CD4-positive, alpha-beta memory T cell (primary cell): ENCODE results near the gene NFE2L3. TPM values are rescaled to one million over a fixed set of nuclear protein-coding genes. Genes with fewer than 3 reads are reported as not detected.

Source experiments
- CTCF ChIA-PET: fragments of 350-600 bp; sonication (Branson Sonifier 250); formaldehyde crosslinking; loops from one replicate; lab custom pipeline; 2021; ENCODE audit warnings: inconsistent platforms; ENCODE audit not compliant: partially characterized antibody; lab: Charles Lee
- POLR2A ChIA-PET: fragments of 350-600 bp; sonication (Branson Sonifier 250); formaldehyde crosslinking; loops from one replicate; lab custom pipeline; 2021; ENCODE audit not compliant: partially characterized antibody; lab: Charles Lee
- DNase-seq, 5 donors: peaks; one replicate each; pipeline versions ENCODE4 v3.0.0 to v3.0.0-alpha.2; 2020 to 2022; ENCODE audit warnings: mixed read lengths in 1 of 5
- H3K27ac ChIP-seq: one replicate; pipeline ENCODE4 v1.7.0; 2013; ENCODE audit warnings: low read depth, low read length
- H3K27me3 ChIP-seq: 2 replicates; pipeline ENCODE4 v1.7.0; 2013; ENCODE audit warnings: mild to moderate bottlenecking, low read length, moderate library complexity; ENCODE audit not compliant: insufficient read depth
- H3K36me3 ChIP-seq: 2 replicates; pipeline ENCODE4 v1.7.0; 2013; ENCODE audit warnings: mild to moderate bottlenecking, low read length, moderate library complexity; ENCODE audit not compliant: insufficient read depth
- H3K4me1 ChIP-seq: 2 replicates; pipeline ENCODE4 v1.7.0; 2013; ENCODE audit warnings: mild to moderate bottlenecking, low read length, moderate library complexity; ENCODE audit not compliant: insufficient read depth
- H3K4me3 ChIP-seq, 2 donors: one replicate each; pipeline ENCODE4 v1.7.0; 2013; ENCODE audit warnings: low read length in 2 of 2, mild to moderate bottlenecking in 1 of 2
- H3K9me3 ChIP-seq, 2 donors: one replicate each; pipeline ENCODE4 v1.7.0; 2013; ENCODE audit warnings: low read length in 2 of 2, control low read depth in 1 of 2; ENCODE audit not compliant: control insufficient read depth in 1 of 2
- H3K27ac Mint-ChIP-seq, 7 donors: one replicate each; pipeline ENCODE4 v1.8.0; 2020 to 2021; ENCODE audit warnings: mixed read lengths in 7 of 7, mild to moderate bottlenecking in 6 of 7, inconsistent platforms in 3 of 7, moderate library complexity in 3 of 7
- H3K27me3 Mint-ChIP-seq, 2 donors: one replicate each; pipeline ENCODE4 v1.8.0; 2020 to 2021; ENCODE audit warnings: mixed read lengths in 2 of 2
- H3K36me3 Mint-ChIP-seq, 2 donors: one replicate each; pipeline ENCODE4 v1.8.0; 2020 to 2021; ENCODE audit warnings: mixed read lengths in 2 of 2, inconsistent platforms in 1 of 2, mild to moderate bottlenecking in 1 of 2
- H3K4me1 Mint-ChIP-seq, 4 donors: one replicate each; pipeline ENCODE4 v1.8.0; 2020 to 2021; ENCODE audit warnings: mixed read lengths in 4 of 4, mild to moderate bottlenecking in 1 of 4
- H3K4me3 Mint-ChIP-seq, 8 donors: one replicate each; pipeline ENCODE4 v1.8.0; 2020 to 2021; ENCODE audit warnings: mixed read lengths in 8 of 8, mild to moderate bottlenecking in 7 of 8, moderate library complexity in 6 of 8, inconsistent platforms in 3 of 8
- H3K9me3 Mint-ChIP-seq, 8 donors: one replicate each; pipeline ENCODE4 v1.8.0; 2020 to 2021; ENCODE audit warnings: mixed read lengths in 8 of 8, mild to moderate bottlenecking in 5 of 8, inconsistent platforms in 3 of 8, moderate library complexity in 1 of 8
- intact Hi-C: fragments of 100-400 bp; cut with micrococcal nuclease; formaldehyde crosslinking; loops from one replicate; pipeline ENCODE4 v1.15.1; 2023
- polyA plus RNA-seq, 2 donors: library from polyadenylated mRNA; unstranded; fragments of 300-500 nt; fragmentation: Illumina TruSeq; gene quantifications; one replicate each; pipeline ENCODE4 v1.2.3, GENCODE V29; 2021
- total RNA-seq, 2 experiments: library from RNA; stranded (reverse); gene quantifications; one replicate each; pipeline ENCODE4 v1.2.3, GENCODE V29; 2021

The NFE2L3 gene
- total and polyA plus RNA-seq, 4 experiments from 2014 or later = 7.5 to 9.6 (median 7.9) TPM

- peaks cover 33 to 67% (median 44%) of the 10 kb centered on the region in 4 donors for H3K4me1 Mint-ChIP-seq
- peaks cover 44 to 73% of the 10 kb centered on the region in 2 donors for H3K36me3 Mint-ChIP-seq
- Histone ChIP-seq H3K9me3 (no peaks in the 10 kb centered on the region), H3K27me3 (no peaks in the 10 kb centered on the region), H3K4me3 (no peak overlapping the region), H3K4me1 (peaks cover 41% of the 10 kb centered on the region), H3K27ac (no peak overlapping the region), H3K36me3 (peaks cover 50% of the 10 kb centered on the region)
- H3K27ac Mint-ChIP-seq = peak overlapping the region in 3 of 7 donors; percentile 22 to 66 (median 42)
- no peaks in the 10 kb centered on the region for H3K9me3 Mint-ChIP-seq
- CTCF ChIA-PET = interaction anchor here (0.8 to 1.3 kb wide), 4 partner anchors 10 to 315 kb away, joined by 3 read pairs; no protein-coding TSS in a partner anchor
- H3K4me3 Mint-ChIP-seq = no peak overlapping the region
- POLR2A ChIA-PET = interaction anchor here (1.0 to 3.2 kb wide), 2 partner anchors 9 to 16 kb away, joined by 4 to 18 read pairs; partner anchors contain the start of gene HNRNPA2B1
- H3K27me3 Mint-ChIP-seq = no peaks in the 10 kb centered on the region
- no peak for DNase-seq
- intact Hi-C loops = no loop called here
Measured at GRCh38 chr7:26208040-26208439, 56.0 kb downstream of the NFE2L3 start.

DNA sequence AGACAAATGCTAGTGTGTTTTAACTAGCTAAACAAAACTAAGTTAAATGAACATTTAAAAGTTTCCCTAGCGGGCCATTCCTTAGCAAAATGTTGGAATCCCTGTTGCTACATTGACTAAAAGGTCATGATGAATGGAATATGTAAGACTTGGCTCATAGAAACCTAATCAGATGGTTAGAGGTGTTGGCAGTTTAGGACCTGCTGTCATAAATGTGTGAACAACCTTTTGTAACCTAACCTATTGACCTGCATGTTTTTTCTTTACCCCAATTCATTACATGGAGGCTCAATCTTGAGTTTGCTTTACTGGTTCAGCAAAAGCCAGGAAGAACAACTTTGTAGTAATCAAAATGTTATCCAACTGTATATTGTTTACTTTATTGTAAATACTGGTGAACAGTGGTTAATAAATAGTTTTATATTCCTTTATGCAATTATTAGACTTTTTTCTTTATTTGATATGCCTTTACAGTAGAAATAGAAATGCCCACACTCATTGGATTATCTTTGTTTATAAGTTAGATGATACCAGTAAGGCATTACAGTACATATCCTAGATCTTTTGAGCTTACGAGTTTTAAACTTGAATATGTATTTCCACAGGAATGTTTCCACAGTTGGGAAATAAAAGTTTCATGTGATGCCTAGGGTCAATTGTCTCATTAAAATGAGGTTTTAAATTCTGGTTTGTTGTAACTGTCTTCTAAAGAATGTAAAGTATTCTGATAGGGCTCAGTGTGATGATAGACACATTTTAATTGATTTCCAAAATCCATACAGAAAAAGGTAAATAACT lies 61.1 kb downstream of the NFE2L3 start:
- H3K4me3 ChIP-seq = no peak overlapping the region
- no peak overlapping the region for H3K27ac ChIP-seq
- no peaks in the 10 kb centered on the region for H3K27me3 Mint-ChIP-seq
- H3K4me3 Mint-ChIP-seq = no peak overlapping the region
- peaks cover 41 to 51% of the 10 kb centered on the region in 2 donors for H3K36me3 Mint-ChIP-seq
- H3K27ac Mint-ChIP-seq = no peak overlapping the region
- peaks cover 33% of the 10 kb centered on the region for H3K36me3 ChIP-seq
- H3K4me1 ChIP-seq = no peaks in the 10 kb centered on the region
- H3K4me1 Mint-ChIP-seq = peaks cover 6 to 20% (median 12%) of the 10 kb centered on the region in 4 donors
- ChIA-PET CTCF (interaction anchor here (1.2 to 1.3 kb wide), 2 partner anchors 72 to 122 kb away, joined by 3 to 5 read pairs; no protein-coding TSS in a partner anchor), POLR2A (interaction anchor here (0.7 to 3.2 kb wide), 5 partner anchors 8 to 22 kb away, joined by 3 to 12 read pairs (median 8); partner anchors contain the start of genes CBX3 and HNRNPA2B1)
- H3K9me3 ChIP-seq = no peaks in the 10 kb centered on the region
- DNase-seq = no peak
- no peaks in the 10 kb centered on the region for H3K27me3 ChIP-seq
- no peaks in the 10 kb centered on the region for H3K9me3 Mint-ChIP-seq
- intact Hi-C loops = no loop called here

DNA sequence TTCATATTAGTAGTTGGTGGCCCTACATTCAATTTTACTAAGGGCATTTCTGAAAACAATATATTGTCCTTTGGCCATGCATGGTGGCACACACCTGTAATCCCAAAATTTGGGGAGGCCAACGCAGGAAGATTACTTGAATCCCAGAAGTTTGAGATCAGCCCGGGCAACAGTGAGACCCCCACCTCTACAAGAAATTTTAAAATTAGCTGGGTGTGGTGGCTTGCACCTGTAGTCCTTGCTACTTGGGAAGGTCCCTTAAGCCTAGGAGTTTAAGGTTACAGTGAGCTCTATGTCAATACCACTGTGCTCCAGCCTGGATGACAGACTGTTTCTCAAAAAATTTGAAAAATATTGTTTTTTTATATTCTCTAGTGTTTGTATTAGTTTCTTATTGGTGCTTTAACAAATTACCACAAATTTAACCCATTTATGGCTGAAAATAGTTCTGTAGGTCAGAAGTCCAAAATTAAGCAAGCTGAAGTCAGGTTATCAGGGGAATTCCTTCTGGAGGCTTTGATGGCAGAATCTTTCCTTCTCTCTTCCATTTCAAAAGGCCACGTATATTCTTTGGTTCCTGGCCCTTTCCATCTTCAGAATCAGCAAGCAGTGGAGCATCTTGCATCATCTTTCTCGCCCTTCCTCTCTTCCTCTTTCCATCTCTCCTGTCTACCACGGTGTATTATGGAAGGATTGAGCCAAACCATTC lies 62.0 kb downstream of the NFE2L3 start:
- H3K4me1 ChIP-seq = no peaks in the 10 kb centered on the region
- POLR2A ChIA-PET = interaction anchor here (1.3 to 3.2 kb wide), 5 partner anchors 9 to 80 kb away, joined by 3 to 12 read pairs (median 8); partner anchors contain the start of genes CBX3 and HNRNPA2B1

GRCh38 chr7:26216049-26216448 lies 64.1 kb downstream of the NFE2L3 start:
- Mint-ChIP-seq H3K36me3 (peaks cover 25 to 29% of the 10 kb centered on the region in 2 donors), H3K4me1 (peaks cover 0 to 9% (median 6%) of the 10 kb centered on the region in 4 donors), H3K27ac (peak overlapping the region in 1 of 7 donors; percentile 1), H3K27me3 (no peaks in the 10 kb centered on the region), H3K9me3 (no peaks in the 10 kb centered on the region), H3K4me3 (no peak overlapping the region)
- peaks cover 8% of the 10 kb centered on the region for H3K36me3 ChIP-seq
- no peak overlapping the region for H3K4me3 ChIP-seq
- no peak for DNase-seq
- no peaks in the 10 kb centered on the region for H3K27me3 ChIP-seq
- ChIA-PET CTCF (no interaction called here), POLR2A (interaction anchor here (3.2 kb wide), 1 partner anchor 11 kb away, joined by 12 read pairs; no protein-coding TSS in a partner anchor)
- intact Hi-C loops = no loop called here
- no peak overlapping the region for H3K27ac ChIP-seq
- no peaks in the 10 kb centered on the region for H3K4me1 ChIP-seq
- H3K9me3 ChIP-seq = no peaks in the 10 kb centered on the region

More for the DNA sequence above, 62.0 kb downstream of the NFE2L3 start:
- CTCF ChIA-PET = interaction anchor here (1.2 to 1.5 kb wide), 4 partner anchors 9 to 123 kb away, joined by 3 to 5 read pairs (median 4); no protein-coding TSS in a partner anchor
- Histone ChIP-seq H3K4me3 (no peak overlapping the region), H3K9me3 (no peaks in the 10 kb centered on the region), H3K27ac (no peak overlapping the region), H3K27me3 (no peaks in the 10 kb centered on the region), H3K36me3 (peaks cover 29% of the 10 kb centered on the region)
- H3K4me3 Mint-ChIP-seq = no peak overlapping the region
- DNase-seq = no peak
- intact Hi-C loops = no loop called here
- peaks cover 41 to 46% of the 10 kb centered on the region in 2 donors for H3K36me3 Mint-ChIP-seq
- H3K4me1 Mint-ChIP-seq = peaks cover 6 to 19% (median 12%) of the 10 kb centered on the region in 4 donors
- H3K27ac Mint-ChIP-seq = peak overlapping the region in 3 of 7 donors; percentile 8 to 89 (median 13)
- no peaks in the 10 kb centered on the region for H3K9me3 Mint-ChIP-seq
- H3K27me3 Mint-ChIP-seq = no peaks in the 10 kb centered on the region

- H3K36me3 Mint-ChIP-seq = no peaks in the 10 kb centered on the region
- no peak overlapping the region for H3K27ac Mint-ChIP-seq
- H3K4me3 ChIP-seq = no peak overlapping the region
- H3K9me3 Mint-ChIP-seq = no peaks in the 10 kb centered on the region
- no peaks in the 10 kb centered on the region for H3K4me1 Mint-ChIP-seq
- H3K27ac ChIP-seq = no peak overlapping the region
- ChIA-PET CTCF (no interaction called here), POLR2A (no interaction called here)
- no peaks in the 10 kb centered on the region for H3K4me1 ChIP-seq
- no peak overlapping the region for H3K4me3 Mint-ChIP-seq
- intact Hi-C loops = no loop called here
- H3K9me3 ChIP-seq = no peaks in the 10 kb centered on the region
- H3K27me3 Mint-ChIP-seq = peaks cover 0 to 5% of the 10 kb centered on the region in 2 donors
- H3K27me3 ChIP-seq = no peaks in the 10 kb centered on the region
- DNase-seq = no peak
- no peaks in the 10 kb centered on the region for H3K36me3 ChIP-seq
Measured at GRCh38 chr7:26224359-26224758, 72.4 kb downstream of the NFE2L3 start.

DNA sequence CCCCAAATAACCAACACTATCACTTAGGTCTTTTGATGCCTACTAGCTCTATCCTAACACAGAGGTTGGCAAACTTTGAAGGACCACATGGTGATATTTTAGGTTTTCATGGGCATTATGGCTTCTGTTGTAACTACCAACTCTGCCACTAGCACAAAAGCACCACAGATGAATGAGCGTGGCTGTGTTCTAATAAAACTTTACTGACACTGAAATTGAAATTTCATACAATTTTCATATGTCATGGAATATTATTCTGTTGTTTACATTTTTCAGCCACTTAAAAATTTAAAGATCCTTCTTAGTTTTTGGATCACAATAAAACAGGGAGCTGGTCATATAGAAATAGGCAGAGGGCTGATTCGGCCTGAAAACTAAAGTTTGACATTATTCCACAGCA lies 76.0 kb downstream of the NFE2L3 start:
- peaks cover 0 to 5% of the 10 kb centered on the region in 2 donors for H3K27me3 Mint-ChIP-seq
- H3K4me3 Mint-ChIP-seq = no peak overlapping the region
- Histone ChIP-seq H3K4me1 (no peaks in the 10 kb centered on the region), H3K27me3 (no peaks in the 10 kb centered on the region), H3K36me3 (no peaks in the 10 kb centered on the region), H3K9me3 (no peaks in the 10 kb centered on the region), H3K4me3 (no peak overlapping the region), H3K27ac (no peak overlapping the region)
- intact Hi-C loops = no loop called here
- H3K9me3 Mint-ChIP-seq = no peaks in the 10 kb centered on the region
- no peaks in the 10 kb centered on the region for H3K36me3 Mint-ChIP-seq
- ChIA-PET POLR2A (no interaction called here), CTCF (interaction anchor here (1.0 to 1.5 kb wide), 2 partner anchors 10 to 13 kb away, joined by 3 read pairs; no protein-coding TSS in a partner anchor)
- H3K27ac Mint-ChIP-seq = no peak overlapping the region
- H3K4me1 Mint-ChIP-seq = no peaks in the 10 kb centered on the region
- DNase-seq = no peak
